Erythroblast (primary cell): ENCODE measurements around the gene PDE6C.

Experiments used
- GATA1 ChIP-seq: IDR thresholded peaks from 2 replicates; pipeline ENCODE4 v1.6.1; 2011; ENCODE audit warnings: low read depth, mild to moderate bottlenecking, control low read depth, low read length, moderate library complexity
- POLR2A ChIP-seq: IDR thresholded peaks from 2 replicates; pipeline ENCODE4 v1.6.1; 2011; ENCODE audit warnings: mild to moderate bottlenecking, low read length

DNA sequence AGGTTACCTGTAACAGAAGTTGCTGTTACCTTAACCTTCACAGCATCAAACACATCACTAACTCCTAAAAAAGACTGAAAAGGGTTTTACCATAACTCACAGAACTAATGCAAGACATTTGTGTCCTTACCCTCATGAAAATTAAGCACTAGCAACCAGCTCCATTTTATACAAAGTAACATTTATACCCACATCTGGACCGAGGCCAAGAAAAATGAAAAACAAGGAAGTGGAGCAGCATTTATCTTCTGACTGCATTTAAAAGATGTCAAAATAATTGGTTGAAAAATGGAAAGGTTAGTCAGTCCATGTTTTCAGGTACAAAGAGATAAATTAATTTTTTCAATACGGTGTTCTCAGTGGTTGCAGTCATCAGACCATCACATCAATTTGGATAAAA lies 8.2 kb upstream of the PDE6C start:
- TF ChIP-seq GATA1 (no peak), POLR2A (no peak)
